ENCODE measurements around the gene TMEM208.

Gene TMEM208

DNA sequence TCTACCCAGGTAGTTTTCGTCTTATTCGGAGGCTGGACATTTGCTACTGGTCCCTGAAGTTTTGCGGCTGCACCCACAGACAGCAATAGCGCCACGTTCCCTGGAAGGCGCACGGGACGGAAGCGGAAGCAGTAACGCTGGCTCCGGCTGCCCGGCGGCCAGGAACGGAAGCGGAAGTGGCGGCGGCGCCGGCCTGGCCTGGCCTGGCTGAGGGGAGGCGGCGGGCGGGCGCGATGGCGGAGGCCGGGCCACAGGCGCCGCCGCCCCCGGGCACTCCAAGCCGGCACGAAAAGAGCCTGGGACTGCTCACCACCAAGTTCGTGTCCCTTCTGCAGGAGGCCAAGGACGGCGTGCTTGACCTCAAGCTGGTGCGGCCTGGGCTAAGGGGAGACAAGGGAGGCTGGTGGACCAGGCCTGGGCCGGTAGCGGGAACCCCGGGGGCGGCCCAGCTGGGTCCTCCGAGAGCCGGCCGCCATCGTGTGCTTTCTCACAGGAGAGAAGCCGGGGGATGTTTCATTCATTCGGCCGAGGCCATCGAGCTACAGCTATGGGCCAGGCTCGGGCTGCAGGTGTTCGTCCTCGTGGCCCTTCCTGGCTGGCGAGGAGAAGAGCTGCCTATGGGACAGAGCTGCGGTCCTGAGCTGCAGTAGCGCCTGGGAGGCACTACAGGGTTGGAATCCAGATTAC, 34.8 kb upstream of the TMEM208 start, which contains the start of gene E2F4:
TSS of gene E2F4 (plus strand) at position 161 of the 687 bp plus-strand sequence. CDS start at position 234, 73 bp downstream.
- DNase-seq (ENCODE audit: low spot score): peak; percentile 96

- DNase-seq (ENCODE audit: low spot score): no peak
Observed at GRCh38 chr16:67192781-67193361, 34.1 kb upstream of the TMEM208 start.

DNA sequence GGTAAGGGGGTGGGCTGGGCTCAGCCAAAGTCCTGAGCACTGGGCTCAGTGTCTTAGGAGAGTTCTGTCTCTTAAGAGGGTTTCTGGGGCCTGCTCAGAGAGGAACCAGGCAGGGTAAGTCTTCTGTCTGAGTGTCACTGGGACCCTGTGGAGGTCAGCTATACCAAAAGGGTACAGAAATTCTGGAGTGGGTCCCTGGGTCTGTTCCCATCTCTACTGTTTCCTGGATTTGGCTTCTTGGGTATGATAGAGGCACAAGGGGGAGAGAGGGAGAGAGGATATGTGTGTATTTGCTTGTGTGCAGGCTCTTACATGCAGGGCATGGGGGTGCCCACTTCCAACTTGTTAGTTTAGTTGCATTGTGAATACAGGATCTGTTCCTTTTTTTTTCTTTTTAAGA, 33.4 kb upstream of the TMEM208 start:
- DNase-seq (ENCODE audit: low spot score): no peak

DNA sequence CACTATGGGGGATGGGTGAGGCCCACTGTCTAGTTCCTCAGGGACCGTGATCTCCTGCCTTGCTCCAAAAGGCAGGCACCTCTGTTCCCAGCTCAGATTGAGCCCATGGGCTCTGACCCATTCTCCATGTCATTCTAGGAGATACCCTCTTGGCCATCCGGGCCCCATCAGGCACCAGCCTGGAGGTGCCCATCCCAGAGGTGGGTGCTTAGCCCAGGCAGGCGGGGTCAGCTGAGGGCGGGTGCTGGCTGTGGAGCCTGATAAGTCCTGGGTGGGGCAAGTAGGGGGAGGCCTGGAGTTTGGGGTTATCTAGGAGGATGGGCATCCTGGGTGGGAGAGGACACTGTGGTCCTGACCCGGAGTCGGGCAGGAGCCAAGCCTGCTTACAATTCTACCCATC, 32.7 kb upstream of the TMEM208 start:
- DNase-seq (ENCODE audit: low spot score): no peak

- no peak for DNase-seq (ENCODE audit: low spot score)
Observed at GRCh38 chr16:67195676-67196075, 31.3 kb upstream of the TMEM208 start.

GRCh38 chr16:67196881-67197280, 30.0 kb upstream of the TMEM208 start:
- no peak for DNase-seq (ENCODE audit: low spot score)

DNA sequence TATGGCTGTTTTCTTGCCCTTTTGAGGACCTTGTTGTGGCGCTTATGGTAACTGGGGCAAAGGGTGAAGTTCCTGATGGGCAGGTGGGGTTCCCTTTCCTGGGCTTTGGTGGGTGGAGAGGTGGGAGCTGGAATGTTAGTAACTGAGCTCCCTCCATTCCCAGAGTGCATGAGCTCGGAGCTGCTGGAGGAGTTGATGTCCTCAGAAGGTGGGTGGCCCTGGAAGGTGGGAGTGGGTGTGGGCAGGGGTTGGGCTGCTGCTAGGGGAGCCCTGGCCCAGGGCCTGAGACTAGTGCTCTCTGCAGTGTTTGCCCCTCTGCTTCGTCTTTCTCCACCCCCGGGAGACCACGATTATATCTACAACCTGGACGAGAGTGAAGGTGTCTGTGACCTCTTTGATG, 29.2 kb upstream of the TMEM208 start:
- DNase-seq (ENCODE audit: low spot score): no peak

DNA sequence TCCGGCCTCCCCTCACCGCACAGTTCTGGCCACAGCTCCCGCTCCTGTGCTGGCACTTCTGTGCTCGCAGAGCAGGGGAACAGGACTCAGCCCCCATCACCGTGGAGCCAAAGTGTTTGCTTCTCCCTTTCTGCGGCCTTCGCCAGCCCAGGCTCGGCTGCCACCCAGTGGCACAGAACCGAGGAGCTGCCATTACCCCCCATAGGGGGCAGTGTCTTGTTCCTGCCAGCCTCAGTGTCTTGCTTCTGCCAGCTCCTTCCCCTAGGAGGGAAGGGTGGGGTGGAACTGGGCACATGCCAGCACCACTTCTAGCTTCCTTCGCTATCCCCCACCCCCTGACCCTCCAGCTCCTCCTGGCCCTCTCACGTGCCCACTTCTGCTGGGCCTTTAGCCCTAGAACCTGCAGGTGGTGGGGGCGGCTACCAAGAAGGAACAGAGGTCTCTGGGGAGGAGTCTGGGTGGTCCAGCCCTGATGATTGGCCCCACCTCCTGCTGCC, 28.6 kb upstream of the TMEM208 start:
- peak; percentile 76 for DNase-seq (ENCODE audit: low spot score)

- peak; percentile 31 for DNase-seq (ENCODE audit: low spot score)
Observed at GRCh38 chr16:67199011-67199807, 27.7 kb upstream of the TMEM208 start, which contains the start of gene ELMO3. Gene ELMO3, plus strand, starts transcription at chr16:67199131. Its CDS starts 196 bp downstream, at chr16:67199327.

- no peak for DNase-seq (ENCODE audit: low spot score)
Observed at GRCh38 chr16:67199808-67200198, 27.1 kb upstream of the TMEM208 start.

- no peak for DNase-seq (ENCODE audit: low spot score)
Observed at GRCh38 chr16:67200491-67200890, 26.4 kb upstream of the TMEM208 start.

DNA sequence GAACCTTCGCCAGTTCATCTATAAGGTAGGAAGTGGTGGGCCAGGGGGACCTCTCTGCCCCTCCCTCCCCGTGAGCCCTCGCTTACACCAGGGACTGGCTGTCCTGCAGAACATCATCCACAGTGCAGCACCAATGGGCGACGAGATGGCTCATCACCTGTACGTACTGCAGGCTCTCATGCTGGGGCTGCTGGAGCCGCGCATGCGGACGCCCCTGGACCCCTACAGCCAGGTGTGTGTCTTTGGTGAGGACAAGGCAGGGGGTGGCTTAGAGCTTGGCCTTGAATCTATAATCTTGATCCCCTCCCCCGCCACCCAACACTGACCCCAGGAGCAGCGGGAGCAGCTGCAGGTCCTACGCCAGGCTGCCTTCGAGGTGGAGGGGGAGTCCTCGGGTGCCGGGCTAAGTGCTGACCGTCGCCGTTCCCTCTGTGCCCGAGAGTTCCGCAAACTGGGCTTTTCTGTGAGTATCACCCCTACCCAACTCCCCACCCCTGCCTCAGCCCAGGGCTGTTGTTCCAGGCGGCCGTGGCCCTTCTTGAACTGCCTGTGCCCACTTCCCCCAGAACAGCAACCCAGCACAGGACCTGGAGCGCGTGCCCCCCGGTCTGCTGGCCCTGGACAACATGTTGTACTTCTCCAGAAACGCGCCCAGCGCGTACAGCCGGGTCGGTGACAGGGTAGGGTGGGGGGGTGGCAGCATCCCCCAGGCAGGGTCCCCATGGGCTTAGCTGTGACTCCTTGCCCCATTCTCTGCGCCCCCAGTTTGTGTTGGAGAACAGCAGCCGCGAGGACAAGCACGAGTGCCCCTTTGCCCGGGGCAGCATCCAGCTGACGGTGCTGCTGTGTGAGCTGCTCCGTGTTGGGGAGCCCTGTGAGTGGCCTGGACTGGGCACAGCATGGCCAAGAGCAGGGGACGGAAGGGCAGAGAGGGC, 25.3 kb upstream of the TMEM208 start:
- DNase-seq (ENCODE audit: low spot score): no peak

GRCh38 chr16:67202426-67202825, 24.5 kb upstream of the TMEM208 start:
- DNase-seq (ENCODE audit: low spot score): no peak

DNA sequence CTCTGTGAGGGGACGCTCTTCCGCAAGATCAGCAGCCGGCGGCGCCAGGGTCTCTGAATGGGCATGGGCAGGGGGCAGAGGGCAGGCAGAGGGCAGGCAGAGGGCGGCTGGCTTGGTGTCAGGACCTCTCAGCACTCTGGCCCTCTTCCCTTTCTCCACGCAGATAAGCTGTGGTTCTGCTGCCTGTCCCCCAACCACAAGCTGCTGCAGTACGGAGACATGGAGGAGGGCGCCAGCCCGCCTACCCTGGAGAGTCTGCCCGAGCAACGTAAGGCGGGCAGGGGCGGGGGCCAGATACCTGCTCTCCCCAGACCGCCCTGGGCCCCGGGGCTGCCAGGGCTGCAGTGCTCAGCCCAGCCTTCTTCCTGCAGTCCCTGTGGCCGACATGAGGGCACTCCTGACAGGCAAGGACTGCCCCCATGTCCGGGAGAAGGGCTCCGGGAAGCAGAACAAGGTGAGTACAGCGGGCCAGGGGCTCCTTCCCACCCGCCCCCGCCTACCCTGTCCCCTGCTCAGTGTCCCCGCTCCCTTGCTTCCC, 23.9 kb upstream of the TMEM208 start:
- no peak for DNase-seq (ENCODE audit: low spot score)

- peak; percentile 5 for DNase-seq (ENCODE audit: low spot score)
Observed at GRCh38 chr16:67204076-67204475, 22.9 kb upstream of the TMEM208 start.

GRCh38 chr16:67206129-67206837, 20.6 kb upstream of the TMEM208 start:
- no peak for DNase-seq (ENCODE audit: low spot score)

DNA sequence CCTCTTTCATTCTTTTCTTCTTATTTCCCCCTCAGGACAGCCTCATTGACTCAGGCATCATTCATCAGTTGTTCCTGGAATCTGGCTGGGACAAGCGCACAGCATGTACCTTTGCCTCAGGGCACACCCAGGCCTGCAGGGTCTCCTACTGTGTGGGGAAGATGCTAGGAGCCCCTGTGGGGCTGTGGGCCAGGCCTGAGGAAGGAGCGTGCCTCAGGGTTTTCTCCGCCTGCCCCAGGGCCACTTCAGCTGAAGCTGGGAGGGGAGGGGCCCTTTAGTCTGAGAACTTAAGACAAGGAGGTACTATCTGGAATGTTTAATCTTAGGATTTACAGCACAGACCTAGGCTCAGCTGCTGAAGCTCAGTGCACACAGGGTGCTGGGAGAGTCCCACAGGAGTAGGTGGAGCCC, 20.1 kb upstream of the TMEM208 start:
- no peak for DNase-seq (ENCODE audit: low spot score)

- peak; percentile 85 for DNase-seq (ENCODE audit: low spot score)
Observed at GRCh38 chr16:67207249-67208091, 19.5 kb upstream of the TMEM208 start.

GRCh38 chr16:67208154-67208896, 18.6 kb upstream of the TMEM208 start:
- DNase-seq (ENCODE audit: low spot score): no peak

All from AG20443 (cell line).